ENCODE results near the gene CD74.

The CD74 gene

GRCh38 chr5:150396267-150396666 lies 16.4 kb downstream of the CD74 start:
- no peak for FAIRE-seq

DNA sequence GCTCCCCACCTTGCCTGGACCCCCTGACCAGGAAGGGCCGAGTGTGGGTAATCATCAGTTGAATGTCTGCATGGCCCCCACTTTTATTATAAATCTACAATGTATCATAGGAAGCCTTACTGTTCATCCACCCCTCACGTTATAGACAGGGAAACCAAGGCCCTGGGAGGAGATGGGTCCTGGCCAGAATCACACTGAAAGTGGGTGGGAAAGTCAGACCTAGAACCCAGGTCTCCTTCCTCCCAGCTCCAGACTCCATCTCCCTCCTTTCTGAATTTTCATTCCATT lies 17.1 kb downstream of the CD74 start:
- no peak for FAIRE-seq

DNA sequence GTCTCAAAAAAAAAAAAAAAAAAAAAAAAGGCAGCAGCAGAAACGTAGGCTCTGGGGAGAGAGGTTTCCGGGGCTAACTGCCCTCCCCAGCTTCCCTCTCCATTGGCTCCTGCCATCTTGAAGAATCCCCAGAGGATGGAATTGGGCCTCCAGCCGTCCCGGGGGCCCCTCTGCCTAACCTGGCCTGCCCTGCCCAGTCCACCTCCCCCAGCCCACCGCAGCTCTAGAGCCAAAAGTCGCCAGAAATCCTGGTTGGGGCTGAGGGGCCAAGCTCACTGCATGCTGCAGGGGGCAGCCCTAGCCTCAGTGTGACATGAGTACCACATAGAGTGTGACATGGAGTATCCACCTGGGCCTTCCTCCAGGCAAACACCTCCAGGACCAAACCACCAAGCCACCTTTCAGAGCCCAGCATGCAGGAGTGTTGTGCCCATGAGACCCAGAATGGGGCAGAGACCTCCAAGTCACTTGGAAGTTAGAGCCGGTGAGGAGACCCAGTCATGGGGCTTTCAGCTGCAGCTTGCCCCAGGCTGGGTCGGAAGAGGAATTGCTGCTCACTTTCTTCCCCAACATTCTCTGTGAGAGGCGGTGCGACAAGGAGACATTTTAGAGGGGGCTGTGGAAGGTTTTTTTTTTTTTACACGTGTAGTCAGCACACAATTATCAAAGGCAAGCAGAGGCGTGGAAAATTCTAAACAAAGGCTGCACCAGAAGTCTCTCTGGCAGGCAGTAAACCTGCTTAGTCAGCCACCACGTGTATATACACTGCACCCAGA lies 17.6 kb downstream of the CD74 start:
- FAIRE-seq, result no peak

- FAIRE-seq, result no peak
These were observed 18.6 kb downstream of the CD74 start for GRCh38 chr5:150394131-150394530.

- no peak for FAIRE-seq
These were observed 19.5 kb downstream of the CD74 start for GRCh38 chr5:150393096-150393645.

DNA sequence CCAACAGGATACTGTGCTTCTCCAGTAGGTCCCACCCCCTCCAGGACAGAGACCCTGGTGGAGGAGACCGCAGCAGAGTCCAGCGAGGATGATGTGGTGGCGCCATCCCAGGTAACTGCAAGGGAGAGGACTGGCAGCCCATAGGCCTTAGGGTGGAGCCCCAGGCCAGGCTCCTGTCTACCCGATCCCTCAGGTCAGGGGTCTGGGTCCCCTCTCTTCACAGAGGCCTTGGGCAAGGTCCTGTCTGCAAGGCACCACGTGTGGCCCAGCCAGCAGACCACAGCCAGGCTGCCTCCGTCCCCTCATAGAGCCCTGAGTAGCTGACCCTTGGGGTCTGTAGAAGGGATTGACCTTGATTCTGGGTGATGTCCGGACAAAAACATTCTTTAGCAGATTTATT lies 20.0 kb downstream of the CD74 start:
- no peak for FAIRE-seq

- FAIRE-seq, result no peak
These were observed 20.7 kb downstream of the CD74 start for GRCh38 chr5:150391986-150392385.

- no peak for FAIRE-seq
These were observed 21.5 kb downstream of the CD74 start for GRCh38 chr5:150391064-150391834.

DNA sequence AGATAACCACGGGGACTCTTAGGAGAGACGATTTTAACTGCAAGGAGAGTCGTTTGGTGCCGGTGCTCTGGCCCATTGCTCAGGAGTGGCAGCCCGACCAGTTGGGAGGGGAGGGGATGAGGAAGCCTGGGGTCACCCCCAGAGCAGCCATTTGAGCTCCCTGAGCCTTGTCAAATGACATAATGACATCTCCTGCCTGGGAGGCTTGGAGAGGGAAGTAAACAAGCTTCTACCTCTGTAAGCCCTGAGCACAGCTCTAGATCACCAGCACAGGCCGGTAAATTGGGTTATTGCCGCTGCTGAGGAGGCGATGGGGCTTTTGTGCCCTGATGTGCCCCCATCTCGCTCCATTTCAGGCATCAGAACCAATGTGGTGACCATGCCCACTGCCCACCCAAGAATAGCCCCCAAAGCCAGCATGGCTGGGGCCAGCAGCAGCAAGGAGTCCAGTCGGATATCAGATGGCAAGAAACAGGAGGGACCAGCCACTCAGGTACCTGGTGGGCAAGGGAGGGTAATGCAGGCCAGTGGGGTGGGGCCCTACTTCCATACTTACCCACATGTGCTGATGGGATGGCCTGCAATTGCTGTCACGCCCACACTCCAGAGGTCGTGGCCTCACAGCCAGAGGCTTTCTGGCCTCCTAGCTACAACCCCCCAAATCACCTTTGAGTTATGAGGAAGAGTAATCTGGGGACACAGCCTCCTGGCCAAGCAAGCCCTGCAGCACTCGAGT lies 23.0 kb downstream of the CD74 start:
- FAIRE-seq, result no peak

GRCh38 chr5:150386024-150386855 lies 26.5 kb downstream of the CD74 start:
- FAIRE-seq, result no peak

DNA sequence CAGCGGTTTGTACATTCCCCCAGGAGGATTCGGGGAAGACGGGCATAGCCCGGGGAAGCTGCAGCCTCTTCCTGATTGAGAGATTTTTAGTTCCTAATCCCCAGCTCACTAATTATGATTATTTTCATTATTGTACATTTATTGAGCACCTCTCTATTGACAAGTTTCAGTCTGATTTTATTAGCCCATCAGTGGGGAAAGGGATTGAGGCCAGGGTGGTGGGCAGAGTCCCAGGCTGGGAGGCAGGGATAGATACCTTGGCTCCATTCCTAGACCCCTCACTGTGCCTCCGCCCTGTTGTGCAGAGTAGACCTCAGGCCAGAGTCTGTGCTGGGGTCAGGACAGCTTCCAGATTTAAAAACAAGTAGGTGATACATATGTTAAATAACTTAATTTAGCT lies 28.0 kb downstream of the CD74 start:
- no peak for FAIRE-seq

- FAIRE-seq, result no peak
These were observed 34.6 kb downstream of the CD74 start for GRCh38 chr5:150377964-150378694.

GRCh38 chr5:150376799-150377771 lies 35.6 kb downstream of the CD74 start:
- FAIRE-seq, result no peak

GRCh38 chr5:150374651-150375050 lies 38.1 kb downstream of the CD74 start:
- no peak for FAIRE-seq

DNA sequence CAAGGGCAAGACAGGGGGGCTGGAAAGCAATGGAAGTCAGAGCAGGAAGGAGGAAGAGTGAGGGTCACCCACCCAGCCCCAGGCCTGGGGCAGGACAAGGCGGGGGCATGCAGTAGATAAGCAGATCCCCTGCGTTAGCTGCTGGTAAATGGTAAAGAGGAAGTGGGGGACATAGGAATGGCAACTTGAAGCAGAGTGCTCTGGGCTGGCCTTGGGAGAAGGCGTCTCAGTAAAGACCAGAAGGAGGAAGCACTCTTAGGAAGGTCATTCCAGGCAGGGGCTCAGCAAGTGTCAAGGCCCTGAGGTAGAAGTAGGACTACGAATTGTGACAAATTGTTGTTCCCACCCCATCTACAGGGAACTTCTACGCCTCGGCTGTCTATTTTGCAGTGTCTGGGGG lies 40.1 kb downstream of the CD74 start:
- no peak for FAIRE-seq

GRCh38 chr5:150368526-150368925 lies 44.2 kb downstream of the CD74 start:
- FAIRE-seq, result no peak

DNA sequence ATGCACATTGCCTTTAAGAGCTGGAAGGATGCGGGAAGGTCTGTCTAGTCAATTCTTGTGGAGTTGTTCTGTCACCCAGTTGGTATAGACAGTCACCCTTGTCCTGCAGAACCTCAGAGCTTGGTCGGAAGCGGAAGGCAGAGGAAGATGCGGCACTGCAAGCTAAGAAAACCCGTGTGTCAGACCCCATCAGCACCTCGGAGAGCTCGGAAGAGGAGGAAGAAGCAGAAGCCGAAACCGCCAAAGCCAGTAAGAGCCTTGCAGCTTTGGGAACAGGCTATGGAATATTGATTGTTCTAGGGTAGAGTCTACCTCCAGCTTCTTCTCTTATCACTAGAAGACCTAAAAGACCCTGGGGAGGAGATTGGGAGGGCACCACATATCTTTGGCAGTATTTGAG lies 48.7 kb downstream of the CD74 start:
- FAIRE-seq, result no peak

GRCh38 chr5:150363185-150363584 lies 49.5 kb downstream of the CD74 start:
- FAIRE-seq, result no peak

DNA sequence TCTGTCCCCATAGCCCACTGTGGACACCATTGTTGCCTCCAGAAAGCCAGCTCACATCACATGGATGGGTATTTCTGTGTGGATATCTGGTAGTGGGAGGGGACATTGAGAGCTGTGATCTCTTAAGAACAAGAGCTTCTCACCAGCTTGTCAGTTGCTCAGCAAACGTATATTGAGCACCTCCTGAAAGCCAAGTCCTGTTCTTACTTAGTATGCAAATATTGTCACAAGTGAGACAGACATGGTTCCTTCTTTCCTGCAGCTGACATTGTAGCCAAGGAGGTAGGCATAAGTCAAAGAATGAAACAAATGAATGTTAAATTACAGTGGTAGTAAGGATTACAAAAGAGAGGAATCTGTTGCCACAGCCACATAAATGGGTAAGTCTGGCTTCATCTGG lies 51.4 kb downstream of the CD74 start:
- FAIRE-seq, result no peak

GRCh38 chr5:150358261-150359095 lies 54.2 kb downstream of the CD74 start:
- no peak for FAIRE-seq

Data from G401.6 (cell line).